NCI-H2227 (cell line): ENCODE measurements around the gene JAK2.

Experiments
- DNase-seq: peaks from one replicate; lab custom pipeline; 2025; ENCODE audit not compliant: unreplicated experiment; lab: John Stamatoyannopoulos, UW

JAK2 gene

GRCh38 chr9:5122516-5122915, 137.4 kb downstream of the JAK2 start:
- DNase-seq: no peak

DNA sequence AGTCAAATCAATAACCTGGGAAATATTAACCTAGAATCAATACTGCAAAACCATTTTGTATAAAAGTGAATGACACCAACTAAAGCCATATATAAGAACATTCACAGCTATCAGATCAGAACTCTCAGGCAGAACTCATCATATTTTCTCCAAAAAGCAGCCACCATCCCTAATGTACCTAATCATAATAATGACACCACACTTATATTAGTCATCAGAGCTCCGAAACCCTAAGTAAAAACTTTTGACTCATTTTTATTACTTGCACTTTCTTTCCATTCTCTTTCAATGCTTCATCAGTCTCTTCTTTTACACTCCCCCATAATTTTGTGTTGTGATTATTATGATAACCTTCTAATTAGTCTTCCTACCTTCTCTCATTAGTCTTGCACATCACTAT, 155.1 kb downstream of the JAK2 start:
- no peak for DNase-seq

DNA sequence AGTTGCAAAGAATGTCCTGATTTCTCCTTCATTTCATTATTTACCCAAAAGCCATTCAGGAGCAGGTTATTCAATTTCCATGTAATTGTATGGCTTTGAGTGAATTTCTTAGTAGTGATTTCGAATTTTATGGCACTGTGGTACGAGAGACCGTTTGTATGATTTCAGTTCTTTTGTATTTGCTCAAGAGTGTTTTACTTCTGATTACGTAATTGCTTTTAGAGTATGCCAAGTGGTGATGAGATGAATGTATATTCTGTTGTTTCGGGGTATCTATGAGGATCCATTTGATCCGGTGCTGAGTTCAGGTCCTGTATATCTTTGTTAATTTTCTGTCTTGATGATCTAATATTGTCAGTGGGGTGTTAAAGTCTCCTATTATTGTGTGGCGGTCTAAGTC, 159.1 kb downstream of the JAK2 start:
- no peak for DNase-seq

DNA sequence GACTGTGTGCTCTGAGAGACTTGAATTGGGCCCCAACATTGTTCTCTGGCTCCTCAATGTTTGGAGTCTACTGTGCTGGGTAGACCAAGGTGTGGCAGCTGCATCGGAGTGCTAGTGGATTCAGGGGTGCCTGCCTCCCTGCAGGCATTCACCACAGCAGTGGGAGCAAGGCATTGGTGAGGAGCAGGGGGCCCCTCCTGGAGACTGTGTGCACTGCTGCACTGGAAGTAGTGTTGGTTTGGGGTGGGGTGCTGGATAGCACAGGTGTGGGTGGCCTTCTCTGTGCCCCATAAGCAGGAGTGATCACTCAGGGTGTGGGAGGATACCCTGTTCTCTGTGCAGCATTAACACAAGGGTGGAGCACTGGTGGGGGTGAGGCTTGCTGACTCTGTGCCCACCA, 161.2 kb downstream of the JAK2 start:
- DNase-seq: no peak
